ENCODE data around the gene LRRC4C.

LRRC4C gene

DNA sequence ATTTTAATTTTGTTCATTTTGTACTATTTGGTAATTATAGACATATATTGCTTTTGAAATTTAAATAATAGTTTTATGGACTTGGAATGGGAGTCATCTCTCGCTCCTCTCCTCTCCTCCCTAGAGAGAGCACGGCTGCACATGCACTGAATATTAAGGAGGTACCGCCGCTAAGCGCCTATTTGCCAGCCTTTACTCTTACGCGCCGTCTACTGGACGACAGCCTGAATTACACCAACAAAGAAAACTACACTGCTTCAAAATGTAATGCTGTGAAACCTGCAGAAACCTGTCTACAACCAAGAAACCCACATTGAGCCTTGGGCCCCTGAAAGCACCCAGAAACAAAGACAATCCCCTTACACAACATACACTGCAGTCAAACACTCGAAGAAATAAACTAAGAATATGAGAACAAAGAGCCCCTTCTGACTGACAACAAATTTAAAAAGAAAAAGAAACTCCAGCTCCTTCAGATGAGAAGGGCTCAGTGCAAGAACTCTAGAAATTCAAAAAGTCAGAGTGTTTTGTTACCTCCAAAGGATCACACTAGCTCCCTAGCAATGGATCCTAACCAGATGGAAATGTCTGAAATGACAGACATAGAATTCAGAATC, 737.2 kb downstream of the LRRC4C start:
- H3K9me2 ChIP-seq (ENCODE audit: low read depth, low read length) = no peaks in the 10 kb centered on the region
- H3K4me3 ChIP-seq (ENCODE audit: low read depth, low read length, poor library complexity, severe bottlenecking) = no peak overlapping the region
- H3K4me2 ChIP-seq (ENCODE audit: low read length) = no peak overlapping the region
- TF ChIP-seq EZH2 (IDR thresholded peaks at IDR 0.05; ENCODE audit: borderline replicate concordance, low read length) = no peak
- TF ChIP-seq, protein P1, sequence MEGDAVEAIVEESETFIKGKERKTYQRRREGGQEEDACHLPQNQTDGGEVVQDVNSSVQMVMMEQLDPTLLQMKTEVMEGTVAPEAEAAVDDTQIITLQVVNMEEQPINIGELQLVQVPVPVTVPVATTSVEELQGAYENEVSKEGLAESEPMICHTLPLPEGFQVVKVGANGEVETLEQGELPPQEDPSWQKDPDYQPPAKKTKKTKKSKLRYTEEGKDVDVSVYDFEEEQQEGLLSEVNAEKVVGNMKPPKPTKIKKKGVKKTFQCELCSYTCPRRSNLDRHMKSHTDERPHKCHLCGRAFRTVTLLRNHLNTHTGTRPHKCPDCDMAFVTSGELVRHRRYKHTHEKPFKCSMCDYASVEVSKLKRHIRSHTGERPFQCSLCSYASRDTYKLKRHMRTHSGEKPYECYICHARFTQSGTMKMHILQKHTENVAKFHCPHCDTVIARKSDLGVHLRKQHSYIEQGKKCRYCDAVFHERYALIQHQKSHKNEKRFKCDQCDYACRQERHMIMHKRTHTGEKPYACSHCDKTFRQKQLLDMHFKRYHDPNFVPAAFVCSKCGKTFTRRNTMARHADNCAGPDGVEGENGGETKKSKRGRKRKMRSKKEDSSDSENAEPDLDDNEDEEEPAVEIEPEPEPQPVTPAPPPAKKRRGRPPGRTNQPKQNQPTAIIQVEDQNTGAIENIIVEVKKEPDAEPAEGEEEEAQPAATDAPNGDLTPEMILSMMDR (IDR thresholded peaks at IDR 0.05; ENCODE audit: low read length) = peak; percentile 44
- no peaks in the 10 kb centered on the region for H3K9me3 ChIP-seq (ENCODE audit: low read length)
- no peak overlapping the region for H3K27ac ChIP-seq (ENCODE audit: low read depth, low read length, poor library complexity, severe bottlenecking)
- no peaks in the 10 kb centered on the region for H3K79me2 ChIP-seq (ENCODE audit: insufficient read depth, low read length)
- no peaks in the 10 kb centered on the region for H3K27me3 ChIP-seq (ENCODE audit: insufficient read depth, low read length)
- H3K36me3 ChIP-seq (ENCODE audit: insufficient read depth, low read length) = no peaks in the 10 kb centered on the region
- no peaks in the 10 kb centered on the region for H3F3A ChIP-seq (ENCODE audit: insufficient read depth, low read length)
- H3K9ac ChIP-seq (ENCODE audit: low read length) = no peak overlapping the region
- no peaks in the 10 kb centered on the region for H3K4me1 ChIP-seq (ENCODE audit: insufficient read depth, low read length, severe bottlenecking)
- H4K20me1 ChIP-seq (ENCODE audit: insufficient read depth, low read length) = no peaks in the 10 kb centered on the region
- no peak overlapping the region for H2AFZ ChIP-seq (ENCODE audit: low read length)

- Histone ChIP-seq H3K27ac (ENCODE audit: low read depth, low read length, poor library complexity, severe bottlenecking) (no peak overlapping the region), H3K4me2 (ENCODE audit: low read length) (no peak overlapping the region), H3K9ac (ENCODE audit: low read length) (no peak overlapping the region), H3F3A (ENCODE audit: insufficient read depth, low read length) (no peaks in the 10 kb centered on the region), H3K4me3 (ENCODE audit: low read depth, low read length, poor library complexity, severe bottlenecking) (no peak overlapping the region), H3K36me3 (ENCODE audit: insufficient read depth, low read length) (no peaks in the 10 kb centered on the region), H3K4me1 (ENCODE audit: insufficient read depth, low read length, severe bottlenecking) (no peaks in the 10 kb centered on the region), H3K9me2 (ENCODE audit: low read depth, low read length) (no peaks in the 10 kb centered on the region), H3K9me3 (ENCODE audit: low read length) (no peaks in the 10 kb centered on the region), H3K27me3 (ENCODE audit: insufficient read depth, low read length) (no peaks in the 10 kb centered on the region), H4K20me1 (ENCODE audit: insufficient read depth, low read length) (no peaks in the 10 kb centered on the region), H3K79me2 (ENCODE audit: insufficient read depth, low read length) (no peaks in the 10 kb centered on the region), H2AFZ (ENCODE audit: low read length) (no peak overlapping the region)
- TF ChIP-seq EZH2 (IDR thresholded peaks at IDR 0.05; ENCODE audit: borderline replicate concordance, low read length) = no peak
- TF ChIP-seq, protein P1 (IDR thresholded peaks at IDR 0.05; ENCODE audit: low read length) = no peak
Observed at GRCh38 chr11:40716344-40717130, 742.9 kb downstream of the LRRC4C start.

GRCh38 chr11:40713083-40713482, 746.4 kb downstream of the LRRC4C start:
- Histone ChIP-seq H3K9ac (ENCODE audit: low read length) (no peak overlapping the region), H3K9me2 (ENCODE audit: low read depth, low read length) (no peaks in the 10 kb centered on the region), H3K4me3 (ENCODE audit: low read depth, low read length, poor library complexity, severe bottlenecking) (no peak overlapping the region), H3K27ac (ENCODE audit: low read depth, low read length, poor library complexity, severe bottlenecking) (no peak overlapping the region), H3F3A (ENCODE audit: insufficient read depth, low read length) (no peaks in the 10 kb centered on the region), H4K20me1 (ENCODE audit: insufficient read depth, low read length) (no peaks in the 10 kb centered on the region), H3K4me2 (ENCODE audit: low read length) (no peak overlapping the region), H3K79me2 (ENCODE audit: insufficient read depth, low read length) (no peaks in the 10 kb centered on the region), H3K27me3 (ENCODE audit: insufficient read depth, low read length) (no peaks in the 10 kb centered on the region), H3K36me3 (ENCODE audit: insufficient read depth, low read length) (no peaks in the 10 kb centered on the region), H3K9me3 (ENCODE audit: low read length) (no peaks in the 10 kb centered on the region), H3K4me1 (ENCODE audit: insufficient read depth, low read length, severe bottlenecking) (no peaks in the 10 kb centered on the region), H2AFZ (ENCODE audit: low read length) (no peak overlapping the region)
- TF ChIP-seq, protein P1 (IDR thresholded peaks at IDR 0.05; ENCODE audit: low read length) = no peak
- TF ChIP-seq EZH2 (IDR thresholded peaks at IDR 0.05; ENCODE audit: borderline replicate concordance, low read length) = no peak

All from OCI-LY1 (cell line).